ENCODE data around the gene SLC36A4.

DNA sequence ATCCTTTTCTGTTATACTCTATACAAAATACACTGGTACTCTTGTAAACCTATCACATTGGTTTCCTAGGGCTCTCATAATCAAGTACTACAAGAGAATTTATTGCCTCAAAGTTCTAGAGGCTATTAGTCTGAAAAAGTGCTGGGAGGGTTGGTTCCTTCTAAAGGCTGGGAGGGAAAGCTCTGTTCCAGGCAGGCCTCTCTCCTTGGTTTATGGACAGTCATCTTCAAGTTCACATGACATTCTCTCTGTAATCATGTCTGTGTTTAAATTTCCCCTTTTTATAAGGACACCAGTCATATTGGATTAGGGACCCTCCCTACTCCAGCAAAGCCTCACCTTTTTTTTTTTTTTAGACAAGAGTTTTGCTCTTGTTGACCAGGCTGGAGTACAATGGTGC, 9.1 kb downstream of the SLC36A4 start:
- TF ChIP-seq CTCF (IDR thresholded peaks at IDR 0.05) (no peak), POLR2A (IDR thresholded peaks at IDR 0.05) (no peak)

All from heart left ventricle (tissue), 13 donors.